ENCODE measurements around the gene NAA15.

DNA sequence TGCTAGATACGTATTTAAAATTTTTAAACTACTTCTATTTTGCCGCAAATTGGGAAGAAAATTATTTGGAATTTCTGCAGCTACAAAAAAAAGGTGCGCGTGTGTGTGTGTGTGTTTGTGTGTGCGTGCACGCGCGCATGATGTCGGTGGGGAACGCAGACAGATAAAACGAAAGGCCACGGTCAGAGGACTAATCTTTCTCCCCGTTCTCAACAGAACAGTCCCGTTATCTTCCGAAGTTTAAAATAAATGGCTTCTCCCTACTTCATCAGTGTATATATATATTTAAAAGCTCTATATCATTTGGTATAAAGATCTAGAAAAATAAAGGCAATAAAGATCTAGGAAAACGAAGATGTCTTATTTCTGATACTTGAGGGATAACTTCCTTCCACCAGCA lies 22.8 kb upstream of the NAA15 start:
- TF ChIP-seq FOXM1 (IDR thresholded peaks at IDR 0.05; ENCODE audit: borderline replicate concordance) (no peak), SP1 (IDR thresholded peaks at IDR 0.05) (no peak), HDGF (IDR thresholded peaks at IDR 0.05; ENCODE audit: borderline replicate concordance) (no peak), TARDBP (IDR thresholded peaks at IDR 0.05) (no peak), SUZ12 (IDR thresholded peaks at IDR 0.05) (no peak), BHLHE40 (IDR thresholded peaks at IDR 0.05; ENCODE audit: borderline replicate concordance) (no peak), L3MBTL2 (conservative IDR thresholded peaks at IDR 0.05) (no peak; the same call in 1 of the 2 replicates)
- TF ChIP-seq, protein P1, sequence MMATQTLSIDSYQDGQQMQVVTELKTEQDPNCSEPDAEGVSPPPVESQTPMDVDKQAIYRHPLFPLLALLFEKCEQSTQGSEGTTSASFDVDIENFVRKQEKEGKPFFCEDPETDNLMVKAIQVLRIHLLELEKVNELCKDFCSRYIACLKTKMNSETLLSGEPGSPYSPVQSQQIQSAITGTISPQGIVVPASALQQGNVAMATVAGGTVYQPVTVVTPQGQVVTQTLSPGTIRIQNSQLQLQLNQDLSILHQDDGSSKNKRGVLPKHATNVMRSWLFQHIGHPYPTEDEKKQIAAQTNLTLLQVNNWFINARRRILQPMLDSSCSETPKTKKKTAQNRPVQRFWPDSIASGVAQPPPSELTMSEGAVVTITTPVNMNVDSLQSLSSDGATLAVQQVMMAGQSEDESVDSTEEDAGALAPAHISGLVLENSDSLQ (IDR thresholded peaks at IDR 0.05), result no peak

Measured in HEK293T (cell line).